Stimulated activated CD8-positive, alpha-beta memory T cell treated with anti-CD3 and anti-CD28 coated beads, Interleukin-4, amount 100 ng/mL, for 24 hours (primary cell): Measurements from ENCODE around the gene ZBTB20.
"Not testable (repeated sequence)": the region's sequence is repeated elsewhere in the genome, so short reads cannot be mapped to it uniquely, and the experiment has no call there.

Experiments used
- DNase-seq: peaks from one replicate; pipeline ENCODE4 v3.0.0-alpha.2; 2020; ENCODE audit warnings: low read depth

The ZBTB20 gene

GRCh38 chr3:114712728-114713492, 434.2 kb downstream of the ZBTB20 start:
- DNase-seq, result no peak

GRCh38 chr3:114711321-114711886, 435.7 kb downstream of the ZBTB20 start:
- no peak for DNase-seq

GRCh38 chr3:114709102-114709501, 438.0 kb downstream of the ZBTB20 start:
- no peak for DNase-seq

GRCh38 chr3:114707252-114707860, 439.7 kb downstream of the ZBTB20 start:
- no peak for DNase-seq

DNA sequence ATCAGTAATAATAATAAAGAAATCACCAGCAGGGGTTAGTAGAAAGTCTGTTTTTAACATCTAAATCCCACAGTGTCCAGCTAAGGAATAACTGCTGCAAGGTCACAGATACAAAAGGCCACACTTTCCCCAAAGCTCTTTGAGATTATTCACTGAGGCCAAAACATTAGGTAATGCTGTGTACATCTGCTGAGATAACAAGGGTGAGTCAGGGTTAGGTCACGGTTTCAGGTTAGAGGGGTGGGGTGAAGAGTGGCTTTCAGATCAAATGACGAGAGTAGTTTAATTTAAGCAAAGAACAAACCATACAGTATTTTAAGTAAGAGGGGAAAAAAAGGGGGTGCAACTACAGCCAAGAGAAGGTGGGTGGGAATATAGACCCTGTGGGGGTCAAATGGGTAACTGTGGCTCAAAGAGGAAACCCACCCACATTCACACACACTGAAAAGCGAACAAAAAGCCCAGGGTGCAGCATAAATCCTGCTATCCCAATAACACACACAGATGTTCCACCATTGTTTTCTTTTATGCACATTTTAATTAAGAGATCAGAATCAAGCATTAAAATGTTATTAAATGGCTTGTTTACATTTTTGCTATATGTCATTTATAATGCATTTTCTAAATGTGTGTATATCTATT, 440.4 kb downstream of the ZBTB20 start:
- peak; percentile 5 for DNase-seq

DNA sequence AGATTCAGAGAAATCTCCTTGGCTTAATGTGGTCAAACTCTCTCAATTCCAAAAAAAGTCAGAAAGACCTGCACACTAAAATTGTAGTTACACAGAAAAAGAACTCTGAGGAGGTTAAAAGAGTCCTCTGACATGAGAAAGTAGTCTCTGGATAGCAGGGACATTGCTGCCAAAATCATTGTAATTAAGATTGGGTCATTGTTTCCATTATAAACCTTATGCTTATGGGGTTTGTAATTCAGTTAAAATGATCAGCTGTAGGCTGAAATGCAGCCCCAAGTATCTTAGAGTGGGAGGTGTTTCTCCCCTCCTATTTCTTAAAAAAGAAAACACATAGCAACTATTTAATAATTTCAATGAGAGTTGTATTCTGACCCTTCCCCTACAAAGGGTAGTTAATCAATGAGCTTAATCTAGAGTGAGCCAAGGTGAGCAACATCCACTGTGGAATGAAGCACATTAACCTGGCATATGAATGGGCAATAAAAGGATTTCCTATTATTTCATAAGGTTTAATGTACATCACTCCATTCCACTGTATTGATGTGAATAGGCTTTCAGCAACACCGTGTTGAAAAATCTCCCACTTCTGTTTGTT, 446.4 kb downstream of the ZBTB20 start:
- DNase-seq, result no peak

DNA sequence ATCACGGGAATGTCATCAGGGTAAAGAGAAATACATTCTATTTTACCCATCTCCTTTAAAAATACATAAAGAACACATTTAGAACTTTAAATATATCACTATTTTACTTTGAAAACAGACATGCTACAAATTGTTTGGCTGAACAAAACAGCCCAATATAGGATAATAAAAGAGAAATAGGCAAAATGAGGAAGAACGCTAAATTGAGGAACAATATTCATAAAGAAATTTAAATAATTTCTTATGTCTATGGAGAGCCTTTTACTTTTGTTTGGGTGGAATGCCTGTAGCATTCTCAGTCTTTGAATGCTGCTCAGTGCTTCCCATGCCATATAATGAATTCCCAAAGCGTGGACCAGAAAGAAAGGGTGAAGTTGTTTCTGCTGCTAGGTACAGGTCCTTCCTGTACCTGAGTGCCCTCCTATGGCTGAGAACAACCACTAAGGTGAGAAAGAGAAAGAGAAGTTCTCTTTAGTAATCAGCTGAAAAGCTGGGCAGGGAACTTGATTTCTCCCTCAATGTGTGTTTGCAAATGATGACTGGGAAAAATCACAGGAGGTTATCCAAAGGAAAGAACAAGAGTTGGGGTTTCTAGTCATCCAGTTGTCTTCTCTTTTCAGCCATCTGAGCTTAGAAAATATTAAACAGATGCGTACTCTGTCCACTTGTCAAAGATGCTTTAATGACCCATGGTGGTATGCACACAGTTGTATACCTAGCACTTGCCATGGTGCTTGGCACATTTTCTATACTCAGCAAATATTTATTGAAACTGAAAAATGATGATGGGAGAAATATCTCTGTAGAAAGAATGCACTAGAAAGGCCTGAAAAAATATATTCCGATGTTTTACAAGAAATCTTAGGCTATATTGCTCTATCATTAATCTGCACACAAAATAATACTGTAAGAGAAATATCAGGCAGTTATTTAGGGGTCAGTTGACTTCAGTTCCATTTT, 448.7 kb downstream of the ZBTB20 start:
- no peak for DNase-seq

- DNase-seq, result no peak
Measured at GRCh38 chr3:114697401-114697800, 449.7 kb downstream of the ZBTB20 start.

- no peak for DNase-seq
Measured at GRCh38 chr3:114694251-114694650, 452.8 kb downstream of the ZBTB20 start.

DNA sequence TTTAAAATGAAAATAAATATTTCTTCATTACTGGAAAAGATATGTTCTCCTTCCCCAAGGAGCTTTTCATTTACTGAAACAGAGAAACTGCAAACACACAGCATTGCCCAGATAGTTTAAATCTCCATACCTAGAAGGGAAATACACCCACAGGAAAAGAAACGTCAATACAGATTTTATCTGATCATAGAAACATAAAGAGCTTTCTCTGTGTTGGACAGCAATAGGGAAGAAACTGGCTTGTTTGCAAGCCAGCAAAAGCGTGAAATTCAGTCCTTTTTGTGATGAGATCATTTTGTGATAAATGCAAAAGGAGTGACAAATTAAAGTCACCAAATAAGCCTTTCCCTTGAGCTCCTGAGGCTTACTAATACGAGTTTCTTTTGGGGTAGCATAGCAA, 455.2 kb downstream of the ZBTB20 start:
- DNase-seq, result no peak

- no peak for DNase-seq
Measured at GRCh38 chr3:114690911-114691310, 456.2 kb downstream of the ZBTB20 start.

DNA sequence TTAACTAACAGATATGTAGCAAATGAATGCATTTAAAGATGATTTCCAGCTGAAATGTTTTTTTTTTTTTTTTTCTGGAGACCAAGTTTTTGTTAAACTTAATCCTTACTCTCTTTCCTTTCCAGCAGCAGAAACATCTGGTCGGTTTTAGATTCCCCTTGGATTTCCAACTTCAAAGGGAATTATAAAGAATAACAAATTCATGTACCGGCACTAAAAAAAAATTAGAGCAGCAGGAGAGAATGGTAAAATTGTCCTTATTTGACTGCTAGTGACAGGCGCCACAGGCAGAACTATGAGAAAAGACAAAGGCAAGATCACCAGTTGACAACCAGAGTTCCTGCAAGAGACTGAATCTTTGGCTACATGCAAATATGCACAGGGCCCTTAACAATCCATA, 459.9 kb downstream of the ZBTB20 start:
- no peak for DNase-seq

DNA sequence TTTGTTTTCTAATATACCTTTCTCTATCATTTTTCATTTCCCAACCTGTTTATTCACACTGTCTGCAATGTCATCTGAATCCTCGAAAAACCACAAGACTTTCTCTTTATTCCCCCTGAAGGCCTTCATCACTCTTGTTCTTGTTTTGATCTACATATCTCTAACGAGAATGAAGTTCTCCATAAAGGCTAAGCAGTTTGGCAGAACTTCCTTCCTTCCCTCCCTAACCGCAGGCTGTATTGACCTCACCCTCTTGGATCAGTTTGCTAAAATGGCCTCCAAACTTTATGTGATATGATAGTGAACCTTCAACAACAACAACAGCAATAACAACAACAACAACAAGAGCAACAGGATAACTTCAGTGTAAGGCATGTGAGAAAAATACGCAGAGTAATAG, 460.5 kb downstream of the ZBTB20 start:
- DNase-seq, result no peak

GRCh38 chr3:114685161-114685560, 461.9 kb downstream of the ZBTB20 start:
- DNase-seq, result no peak

- no peak for DNase-seq
Measured at GRCh38 chr3:114680299-114680698, 466.8 kb downstream of the ZBTB20 start.

DNA sequence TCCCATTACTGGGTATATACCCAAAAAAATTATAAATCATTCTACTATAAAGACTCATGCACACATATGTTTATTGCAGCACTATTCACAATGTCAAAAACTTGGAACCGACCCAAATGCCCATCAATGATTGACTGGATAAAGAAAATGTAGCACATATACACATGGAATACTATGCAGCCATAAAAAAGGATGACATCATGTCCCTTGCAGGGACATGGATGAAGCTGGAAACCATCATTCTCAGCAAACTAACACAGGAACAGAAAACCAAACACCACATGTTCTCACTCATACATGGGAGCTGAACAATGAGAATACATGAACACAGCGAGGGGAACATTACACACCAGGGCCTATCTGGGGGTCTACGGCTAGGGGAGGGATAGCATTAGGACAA, 467.3 kb downstream of the ZBTB20 start:
- not testable (repeated sequence) for DNase-seq

DNA sequence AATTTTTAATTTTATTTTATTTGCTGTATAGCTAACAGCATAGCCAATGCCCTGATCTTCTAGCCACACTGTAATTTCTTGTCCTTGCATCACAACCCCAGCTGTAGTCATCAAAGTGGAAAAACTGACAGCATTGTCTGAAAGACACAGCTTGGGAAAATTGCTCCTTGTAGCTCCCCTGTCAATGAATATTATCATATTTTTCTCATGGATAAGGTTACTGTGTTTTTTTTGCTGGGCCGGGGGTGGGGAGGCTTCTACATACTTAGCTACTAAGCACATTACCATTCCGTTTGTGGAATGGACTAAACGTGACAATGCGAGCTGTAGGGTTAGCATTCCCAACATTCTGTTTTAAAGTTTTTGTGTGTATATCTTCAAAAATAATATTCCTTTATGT, 472.0 kb downstream of the ZBTB20 start:
- no peak for DNase-seq

GRCh38 chr3:114674036-114674435, 473.1 kb downstream of the ZBTB20 start:
- DNase-seq, result no peak

DNA sequence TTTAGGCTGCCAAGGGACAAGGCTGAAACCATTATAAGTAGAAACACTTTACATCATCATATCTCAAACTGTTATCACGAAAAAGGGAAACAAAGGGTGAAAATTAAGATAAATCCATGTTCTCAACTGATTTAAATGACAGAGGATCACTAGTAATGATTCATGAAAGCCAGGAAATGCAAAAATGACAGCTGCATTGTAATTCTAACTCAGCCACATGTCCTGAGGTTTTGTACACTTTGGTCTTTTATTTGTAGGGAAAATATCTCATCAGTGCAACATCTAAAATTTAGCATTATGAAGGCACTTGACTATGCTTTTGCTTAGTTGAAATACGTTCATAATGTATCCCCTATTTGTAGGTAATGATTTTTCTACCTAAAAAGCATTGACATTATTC, 473.6 kb downstream of the ZBTB20 start:
- DNase-seq, result no peak

GRCh38 chr3:114672692-114673447, 474.2 kb downstream of the ZBTB20 start:
- no peak for DNase-seq
